ENCODE measurements around the gene ZNF529. TPM values are rescaled to one million over a fixed set of nuclear protein-coding genes. Genes with fewer than 3 reads are reported as not detected.

Gene ZNF529
- total and polyA plus RNA-seq, 5 experiments from 2014 or later = 8.0 to 40.8 (median 10.6) TPM

DNA sequence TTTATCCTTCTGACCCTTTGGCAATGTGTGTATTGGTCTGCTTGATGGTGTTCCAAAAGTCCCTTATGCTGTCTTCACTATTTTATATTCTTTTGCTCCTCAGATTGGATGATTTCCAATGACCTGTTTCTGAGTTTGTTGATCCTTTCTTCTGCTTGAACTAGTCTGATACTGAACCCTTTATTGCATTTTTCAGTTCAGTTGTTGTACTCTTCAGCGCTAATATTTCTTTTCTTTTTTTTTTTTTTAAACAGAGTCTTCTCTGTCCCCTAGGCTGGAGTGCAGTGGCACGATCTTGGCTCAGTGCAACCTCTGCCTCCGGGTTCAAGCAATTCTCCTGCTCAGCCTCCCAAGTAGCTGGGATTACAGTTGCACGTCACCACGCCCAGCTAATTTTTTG, 71.1 kb downstream of the ZNF529 start:
- ATAC-seq (no peak), DNase-seq (no peak)
- Mint-ChIP-seq H3K27ac (no peak overlapping the region), H3K4me1 (no peaks in the 10 kb centered on the region), H3K36me3 (peaks cover 3 to 27% (median 18%) of the 10 kb centered on the region in 3 donors), H3K27me3 (no peaks in the 10 kb centered on the region), H3K9me3 (peaks cover 0 to 85% (median 29%) of the 10 kb centered on the region in 9 donors), H3K4me3 (peak overlapping the region in 2 of 10 donors; percentile 3 to 47)
- POLR2A ChIA-PET = no interaction called here

DNA sequence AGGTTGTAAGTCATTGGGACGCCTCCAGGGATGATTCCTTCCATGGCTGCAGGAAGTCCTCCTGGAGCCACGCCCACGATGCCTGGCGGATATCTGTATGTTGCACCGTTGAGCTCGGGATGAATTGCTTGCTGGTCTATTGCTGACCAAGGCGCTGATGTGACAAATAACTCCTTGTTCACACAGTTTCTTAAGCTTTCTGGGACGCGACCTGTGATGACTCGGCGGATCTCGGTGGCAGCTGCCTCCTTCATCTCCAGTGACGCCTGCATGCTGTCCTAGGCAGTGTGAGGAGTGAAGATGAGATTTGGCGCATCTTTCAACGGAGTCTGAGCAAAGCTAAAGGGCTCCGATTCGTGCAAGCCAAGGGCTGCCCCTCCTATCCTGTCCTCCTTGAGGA, 76.1 kb downstream of the ZNF529 start:
- peaks cover 0 to 75% (median 29%) of the 10 kb centered on the region in 9 donors for H3K9me3 Mint-ChIP-seq

More for the DNA sequence above, 76.1 kb downstream of the ZNF529 start:
- DNase-seq = no peak
- no peak overlapping the region for H3K27ac Mint-ChIP-seq
- ATAC-seq = no peak
- H3K36me3 Mint-ChIP-seq = peaks cover 3 to 21% (median 13%) of the 10 kb centered on the region in 3 donors
- H3K27me3 Mint-ChIP-seq = no peaks in the 10 kb centered on the region
- H3K4me1 Mint-ChIP-seq = peaks cover 0 to 3% (median 0%) of the 10 kb centered on the region in 4 donors
- POLR2A ChIA-PET = no interaction called here
- no peak overlapping the region for H3K4me3 Mint-ChIP-seq

Other genes starting within 250 kb of the ZNF529 start
- gene ZFP14, start 194.1 kb downstream of the ZNF529 start, total RNA-seq = 10 to 100 TPM; 21.3 to 22.1 TPM
- 1 to 10 TPM; 3.4 to 5.5 (median 4.6) TPM for gene ZFP14, start 194.1 kb downstream of the ZNF529 start, polyA plus RNA-seq
- 10 to 100 TPM; 10.1 to 12.4 TPM for gene ZFP82, start 154.6 kb downstream of the ZNF529 start, total RNA-seq
- gene ZFP82, start 154.6 kb downstream of the ZNF529 start, polyA plus RNA-seq = 10 to 100 TPM in 1 of 3 donors, 1 to 10 TPM in 2; 2.8 to 13.5 (median 5.3) TPM
- gene ZNF566, start 83.7 kb downstream of the ZNF529 start, total RNA-seq = 10 to 100 TPM; 22.7 to 24.2 TPM
- 10 to 100 TPM in 2 of 3 donors, 1 to 10 TPM in 1; 9.0 to 23.8 (median 13.2) TPM for gene ZNF566, start 83.7 kb downstream of the ZNF529 start, polyA plus RNA-seq
- gene ZNF260, start 45.0 kb downstream of the ZNF529 start, total RNA-seq = 10 to 100 TPM; 19.1 to 20.5 TPM
- 1 to 10 TPM; 5.5 to 9.8 (median 8.2) TPM for gene ZNF260, start 45.0 kb downstream of the ZNF529 start, polyA plus RNA-seq
- gene ZNF382, start 32.0 kb upstream of the ZNF529 start, total RNA-seq = 10 to 100 TPM; 22.6 to 25.2 TPM
- gene ZNF382, start 32.0 kb upstream of the ZNF529 start, polyA plus RNA-seq = 1 to 10 TPM; 3.3 to 7.9 (median 7.1) TPM
- gene ZNF461, start 93.5 kb upstream of the ZNF529 start, total RNA-seq = 10 to 100 TPM; 24.2 to 25.0 TPM
- gene ZNF461, start 93.5 kb upstream of the ZNF529 start, polyA plus RNA-seq = 1 to 10 TPM; 3.3 to 4.5 (median 3.5) TPM
- gene ZNF567, start 114.3 kb upstream of the ZNF529 start, total RNA-seq = 10 to 100 TPM; 17.6 to 20.7 TPM
- gene ZNF567, start 114.3 kb upstream of the ZNF529 start, polyA plus RNA-seq = 10 to 100 TPM in 1 of 3 donors, 1 to 10 TPM in 2; 6.3 to 11.0 (median 9.6) TPM
- gene ZNF850, start 199.5 kb upstream of the ZNF529 start, total RNA-seq = 1 to 10 TPM; 4.6 to 7.0 TPM
- gene ZNF850, start 199.5 kb upstream of the ZNF529 start, polyA plus RNA-seq = under 1 TPM; 0.40 to 0.93 (median 0.54) TPM